OCI-LY3 (cell line): ENCODE measurements around the gene CEP112.

Source experiments
- H2AFZ ChIP-seq: fragments of 200-600, 300-600 bp; shearing (Covaris generic); 2 replicates; pipeline ENCODE4 v1.6.0; 2014; ENCODE audit warnings: antibody characterized with exemption, low read depth, low read length
- H3K27ac ChIP-seq: fragments of 200-600, 300-600 bp; sonication (generic); 2 replicates; pipeline ENCODE4 v1.5.1; 2014; ENCODE audit warnings: mild to moderate bottlenecking, low read length, moderate library complexity, mixed read lengths
- H3K27me3 ChIP-seq: fragments of 200-600, 300-600 bp; sonication (generic); 2 replicates; pipeline ENCODE4 v1.6.1; 2014; ENCODE audit warnings: low read depth, low read length, mixed read lengths
- H3K36me3 ChIP-seq: fragments of 200-600, 300-600 bp; sonication (generic); replicated peaks from 2 replicates; pipeline ENCODE3; 2014; ENCODE audit warnings: low read depth, low read length, mixed read lengths
- H3K4me1 ChIP-seq: fragments of 300-600, 200-600 bp; sonication (generic); 2 replicates; pipeline ENCODE4 v1.6.1; 2014; ENCODE audit warnings: low read length, mixed read lengths
- H3K4me2 ChIP-seq: fragments of 200-600, 300-600 bp; sonication (generic); 2 replicates; pipeline ENCODE4 v1.6.1; 2014; ENCODE audit warnings: low read length, mixed read lengths
- H3K4me3 ChIP-seq: fragments of 300-600, 200-600 bp; sonication (generic); 2 replicates; pipeline ENCODE4 v1.5.1; 2014; ENCODE audit warnings: antibody characterized with exemption, mild to moderate bottlenecking, low read length, moderate library complexity
- H3K79me2 ChIP-seq: fragments of 300-600, 200-600 bp; shearing (Covaris generic); 2 replicates; pipeline ENCODE4 v1.6.1; 2014; ENCODE audit warnings: mild to moderate bottlenecking, low read length, mixed read lengths
- H3K9ac ChIP-seq: fragments of 300-600, 200-600 bp; shearing (Covaris generic); 2 replicates; pipeline ENCODE4 v1.6.0; 2014; ENCODE audit warnings: mild to moderate bottlenecking, low read length, moderate library complexity
- H3K9me3 ChIP-seq: fragments of 200-600, 300-600 bp; shearing (Covaris generic); 2 replicates; pipeline ENCODE4 v1.6.1; 2014; ENCODE audit warnings: low read length, mixed read lengths; ENCODE audit not compliant: insufficient read depth
- H4K20me1 ChIP-seq: fragments of 200-600, 300-600 bp; sonication (generic); 2 replicates; pipeline ENCODE4 v1.6.1; 2016; ENCODE audit warnings: low read length, mixed read lengths; ENCODE audit not compliant: insufficient read depth
- CTCF ChIP-seq: fragments of 200-600, 300-600 bp; sonication (generic); IDR thresholded peaks from 2 replicates; pipeline ENCODE4 v1.5.1; 2014; ENCODE audit warnings: antibody characterized with exemption, low read length, low read depth
- EZH2phosphoT487 ChIP-seq: fragments of 200-600 bp; shearing (Covaris generic); IDR thresholded peaks from 2 replicates; pipeline ENCODE4 v1.6.1; 2018; ENCODE audit warnings: antibody characterized with exemption, mixed run types, low read depth

CEP112 gene

GRCh38 chr17:65772989-65773388, 418.9 kb downstream of the CEP112 start:
- peaks cover 17% of the 10 kb centered on the region for H3K4me1 ChIP-seq
- no peaks in the 10 kb centered on the region for H3K27me3 ChIP-seq
- peak overlapping the region; percentile 4; the same call in 1 of the 2 replicates for H3K27ac ChIP-seq
- H2AFZ ChIP-seq: peak overlapping the region; percentile 60
- H3K9me3 ChIP-seq: no peaks in the 10 kb centered on the region
- TF ChIP-seq CTCF (no peak), EZH2phosphoT487 (no peak)
- no peak overlapping the region for H3K9ac ChIP-seq
- H3K79me2 ChIP-seq: no peaks in the 10 kb centered on the region
- no peaks in the 10 kb centered on the region for H3K36me3 ChIP-seq
- peak overlapping the region; percentile 57 for H3K4me2 ChIP-seq
- peak overlapping the region; percentile 45 for H3K4me3 ChIP-seq
- H4K20me1 ChIP-seq: no peaks in the 10 kb centered on the region

- H3K9ac ChIP-seq: no peak overlapping the region
- no peaks in the 10 kb centered on the region for H3K9me3 ChIP-seq
- no peak overlapping the region for H3K4me2 ChIP-seq
- H3K4me3 ChIP-seq: no peak overlapping the region
- H3K4me1 ChIP-seq: peaks cover 17% of the 10 kb centered on the region
- H3K79me2 ChIP-seq: no peaks in the 10 kb centered on the region
- TF ChIP-seq CTCF (no peak), EZH2phosphoT487 (no peak)
- H3K36me3 ChIP-seq: no peaks in the 10 kb centered on the region
- H3K27ac ChIP-seq: no peak overlapping the region
- no peak overlapping the region for H2AFZ ChIP-seq
- no peaks in the 10 kb centered on the region for H4K20me1 ChIP-seq
- no peaks in the 10 kb centered on the region for H3K27me3 ChIP-seq
Observed at GRCh38 chr17:65771704-65772103, 420.2 kb downstream of the CEP112 start.

DNA sequence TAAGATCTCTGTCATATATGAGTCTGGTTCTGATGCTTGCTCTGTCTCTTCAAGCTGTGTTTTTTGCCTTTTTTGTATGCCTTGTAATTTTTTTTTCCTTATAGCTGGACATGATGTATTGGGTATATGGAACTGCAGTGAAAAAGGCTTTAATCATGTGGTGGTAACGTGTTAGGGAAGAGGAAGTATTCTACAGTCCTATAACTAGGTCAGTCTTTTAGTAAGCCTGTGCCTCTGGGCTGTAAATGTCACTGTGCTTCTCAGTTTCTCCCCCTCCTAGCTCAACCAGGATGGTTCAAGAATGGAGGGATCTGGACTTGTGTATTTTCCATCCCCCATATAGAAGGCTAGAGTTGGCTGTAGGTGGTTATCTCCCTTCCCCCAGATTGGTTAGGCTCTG, 428.1 kb downstream of the CEP112 start:
- TF ChIP-seq CTCF: no peak
- TF ChIP-seq EZH2phosphoT487: no peak

DNA sequence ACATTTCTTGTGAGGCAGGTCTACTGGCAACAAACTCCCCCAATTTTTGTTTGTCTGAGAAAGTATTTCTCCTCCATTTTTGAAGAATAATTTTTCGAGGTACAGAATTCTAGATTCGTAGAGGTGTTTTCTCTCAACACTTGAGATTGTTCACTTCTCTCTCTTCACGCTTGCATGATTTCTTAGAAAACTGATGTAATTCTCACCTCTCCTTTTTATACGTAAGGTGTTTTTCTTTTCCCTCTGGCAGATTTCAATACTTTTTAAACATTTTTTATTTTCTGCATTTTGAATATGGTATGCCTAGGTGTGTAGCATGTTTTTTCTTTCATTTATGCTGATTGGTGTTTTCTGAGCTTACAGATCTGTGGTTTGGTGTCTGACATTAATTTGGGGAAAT, 429.0 kb downstream of the CEP112 start:
- Histone ChIP-seq H2AFZ (no peak overlapping the region), H3K4me2 (no peak overlapping the region), H3K36me3 (no peaks in the 10 kb centered on the region), H3K79me2 (no peaks in the 10 kb centered on the region), H3K9me3 (no peaks in the 10 kb centered on the region), H4K20me1 (no peaks in the 10 kb centered on the region), H3K4me3 (no peak overlapping the region), H3K4me1 (peaks cover 13% of the 10 kb centered on the region), H3K27me3 (no peaks in the 10 kb centered on the region), H3K27ac (no peak overlapping the region), H3K9ac (no peak overlapping the region)
- TF ChIP-seq CTCF: no peak
- no peak for TF ChIP-seq EZH2phosphoT487

More for the DNA sequence above, 428.1 kb downstream of the CEP112 start:
- H2AFZ ChIP-seq: no peak overlapping the region
- H3K79me2 ChIP-seq: no peaks in the 10 kb centered on the region
- no peak overlapping the region for H3K4me3 ChIP-seq
- no peak overlapping the region for H3K9ac ChIP-seq
- no peaks in the 10 kb centered on the region for H4K20me1 ChIP-seq
- no peaks in the 10 kb centered on the region for H3K27me3 ChIP-seq
- H3K9me3 ChIP-seq: no peaks in the 10 kb centered on the region
- no peak overlapping the region for H3K27ac ChIP-seq
- no peak overlapping the region for H3K4me2 ChIP-seq
- H3K4me1 ChIP-seq: peaks cover 13% of the 10 kb centered on the region
- H3K36me3 ChIP-seq: no peaks in the 10 kb centered on the region
